ENCODE data around the gene C2orf74.

GRCh38 chr2:61117534-61117933, 44.5 kb upstream of the C2orf74 start:
- TF ChIP-seq POLR2AphosphoS5 (IDR thresholded peaks at IDR 0.05; ENCODE audit: low read depth, low read length), result no peak
- no peak for TF ChIP-seq POLR2A (IDR thresholded peaks at IDR 0.05; ENCODE audit: low read depth, low read length)
- peak; percentile 43; the same call in 1 of the 2 replicates for TF ChIP-seq POU2F2 (IDR thresholded peaks at IDR 0.05; ENCODE audit: low read depth, low read length)
- TF ChIP-seq TAF1 (IDR thresholded peaks at IDR 0.05; ENCODE audit: low read depth, low read length), result no peak
- no peak for TF ChIP-seq SPI1 (IDR thresholded peaks at IDR 0.05; ENCODE audit: low read depth, low read length)
- TF ChIP-seq PAX5 (IDR thresholded peaks at IDR 0.05; ENCODE audit: insufficient read depth, low read length, severe bottlenecking), result no peak
